Astrocyte (in vitro differentiated cells and primary cell): ENCODE results near the gene DERA. TPM values are rescaled to one million over a fixed set of nuclear protein-coding genes. Genes with fewer than 3 reads are reported as not detected.

ENCODE experiments used
- DNase-seq: peaks from one replicate; pipeline ENCODE4 v3.0.0-alpha.2; 2010; ENCODE audit warnings: low read depth
- FAIRE-seq: peaks from 2 replicates; lab custom pipeline; 2011; peaks lifted over from hg19 to GRCh38; lab: Jason Lieb, UNC
- H2AFZ ChIP-seq: 2 replicates; pipeline ENCODE4 v1.6.0; 2012; ENCODE audit warnings: low read depth, low read length, inconsistent platforms
- H3K27ac ChIP-seq: 2 replicates; pipeline ENCODE4 v1.5.1; 2011; ENCODE audit warnings: low read depth, low read length, inconsistent platforms
- H3K27me3 ChIP-seq: 2 replicates; pipeline ENCODE4 v1.6.0; 2011; ENCODE audit warnings: low read length, inconsistent platforms; ENCODE audit not compliant: insufficient read depth
- H3K36me3 ChIP-seq: 2 replicates; pipeline ENCODE4 v1.5.1; 2011; ENCODE audit warnings: low read length, inconsistent platforms; ENCODE audit not compliant: insufficient read depth
- H3K4me1 ChIP-seq: 2 replicates; pipeline ENCODE4 v1.5.1; 2011; ENCODE audit warnings: low read length, inconsistent platforms; ENCODE audit not compliant: insufficient read depth
- H3K4me2 ChIP-seq: 2 replicates; pipeline ENCODE4 v1.6.0; 2012; ENCODE audit warnings: low read length, inconsistent platforms
- H3K4me3 ChIP-seq: 2 replicates; pipeline ENCODE4 v1.5.1; 2011; ENCODE audit warnings: low read depth, mild to moderate bottlenecking, low read length, inconsistent platforms; ENCODE audit not compliant: insufficient read depth
- H3K79me2 ChIP-seq: 2 replicates; pipeline ENCODE4 v1.6.0; 2012; ENCODE audit warnings: mild to moderate bottlenecking, low read length, inconsistent platforms; ENCODE audit not compliant: insufficient read depth
- H3K9ac ChIP-seq: 2 replicates; pipeline ENCODE4 v1.6.0; 2012; ENCODE audit warnings: mild to moderate bottlenecking, low read length, inconsistent platforms
- H3K9me3 ChIP-seq: 2 replicates; pipeline ENCODE4 v1.5.1; 2012; ENCODE audit warnings: low read depth, mild to moderate bottlenecking, low read length, inconsistent platforms; ENCODE audit not compliant: insufficient read depth
- H4K20me1 ChIP-seq: 2 replicates; pipeline ENCODE4 v1.6.0; 2012; ENCODE audit warnings: low read length, inconsistent platforms; ENCODE audit not compliant: insufficient read depth
- H3K27ac Mint-ChIP-seq: one replicate; pipeline ENCODE4 v1.8.0; 2021; ENCODE audit warnings: mild to moderate bottlenecking, mixed read lengths; ENCODE audit not compliant: unreplicated experiment
- H3K27me3 Mint-ChIP-seq: one replicate; pipeline ENCODE4 v1.8.0; 2021; ENCODE audit warnings: low read depth, mixed read lengths; ENCODE audit not compliant: unreplicated experiment
- H3K36me3 Mint-ChIP-seq: one replicate; pipeline ENCODE4 v1.8.0; 2021; ENCODE audit warnings: low read depth, mixed read lengths; ENCODE audit not compliant: unreplicated experiment
- H3K4me1 Mint-ChIP-seq: one replicate; pipeline ENCODE4 v1.8.0; 2021; ENCODE audit warnings: low read depth, mixed read lengths; ENCODE audit not compliant: unreplicated experiment
- H3K4me3 Mint-ChIP-seq: one replicate; pipeline ENCODE4 v1.8.0; 2021; ENCODE audit warnings: mild to moderate bottlenecking, moderate library complexity, mixed read lengths; ENCODE audit not compliant: unreplicated experiment
- H3K9me3 Mint-ChIP-seq: one replicate; pipeline ENCODE4 v1.8.0; 2021; ENCODE audit warnings: mild to moderate bottlenecking, mixed read lengths; ENCODE audit not compliant: unreplicated experiment
- EZH2 ChIP-seq: IDR thresholded peaks from 2 replicates; pipeline ENCODE4 v1.6.1; 2012; ENCODE audit warnings: mild to moderate bottlenecking, low read length, inconsistent platforms; ENCODE audit not compliant: insufficient read depth
- total RNA-seq: library from RNA; stranded (reverse); gene quantifications from 2 replicates; pipeline ENCODE4 v1.2.1, GENCODE V29; 2021
- TF ChIP-seq, protein P1 (sequence below): IDR thresholded peaks from 2 replicates; pipeline ENCODE4 v1.5.1; 2011; ENCODE audit warnings: low read depth, mild to moderate bottlenecking, inconsistent platforms, low read length, moderate library complexity; ENCODE audit not compliant: insufficient read depth

Gene DERA
- total RNA-seq, 1 donor from 2014 or later, result 40.1 TPM

- Histone ChIP-seq H3K27me3 (no peaks in the 10 kb centered on the region), H3K27ac (peak overlapping the region; percentile 98), H3K4me3 (peak overlapping the region; percentile 95), H3K4me1 (peaks cover 25% of the 10 kb centered on the region), H3K4me2 (peak overlapping the region; percentile 94), H3K79me2 (peaks cover 64% of the 10 kb centered on the region), H4K20me1 (peaks cover 62% of the 10 kb centered on the region), H3K9me3 (no peaks in the 10 kb centered on the region), H2AFZ (no peak overlapping the region), H3K9ac (peak overlapping the region; percentile 100), H3K36me3 (peaks cover 17% of the 10 kb centered on the region)
- FAIRE-seq (no peak), DNase-seq (no peak)
- Mint-ChIP-seq H3K4me1 (peaks cover 32% of the 10 kb centered on the region), H3K9me3 (no peaks in the 10 kb centered on the region), H3K36me3 (peaks cover 7% of the 10 kb centered on the region), H3K27me3 (no peaks in the 10 kb centered on the region), H3K4me3 (peak overlapping the region; percentile 99), H3K27ac (peak overlapping the region; percentile 97)
- no peak for TF ChIP-seq EZH2
- TF ChIP-seq, protein P1, sequence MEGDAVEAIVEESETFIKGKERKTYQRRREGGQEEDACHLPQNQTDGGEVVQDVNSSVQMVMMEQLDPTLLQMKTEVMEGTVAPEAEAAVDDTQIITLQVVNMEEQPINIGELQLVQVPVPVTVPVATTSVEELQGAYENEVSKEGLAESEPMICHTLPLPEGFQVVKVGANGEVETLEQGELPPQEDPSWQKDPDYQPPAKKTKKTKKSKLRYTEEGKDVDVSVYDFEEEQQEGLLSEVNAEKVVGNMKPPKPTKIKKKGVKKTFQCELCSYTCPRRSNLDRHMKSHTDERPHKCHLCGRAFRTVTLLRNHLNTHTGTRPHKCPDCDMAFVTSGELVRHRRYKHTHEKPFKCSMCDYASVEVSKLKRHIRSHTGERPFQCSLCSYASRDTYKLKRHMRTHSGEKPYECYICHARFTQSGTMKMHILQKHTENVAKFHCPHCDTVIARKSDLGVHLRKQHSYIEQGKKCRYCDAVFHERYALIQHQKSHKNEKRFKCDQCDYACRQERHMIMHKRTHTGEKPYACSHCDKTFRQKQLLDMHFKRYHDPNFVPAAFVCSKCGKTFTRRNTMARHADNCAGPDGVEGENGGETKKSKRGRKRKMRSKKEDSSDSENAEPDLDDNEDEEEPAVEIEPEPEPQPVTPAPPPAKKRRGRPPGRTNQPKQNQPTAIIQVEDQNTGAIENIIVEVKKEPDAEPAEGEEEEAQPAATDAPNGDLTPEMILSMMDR, result no peak
Measured at GRCh38 chr12:15883536-15883935, 27.6 kb upstream of the DERA start.

DNA sequence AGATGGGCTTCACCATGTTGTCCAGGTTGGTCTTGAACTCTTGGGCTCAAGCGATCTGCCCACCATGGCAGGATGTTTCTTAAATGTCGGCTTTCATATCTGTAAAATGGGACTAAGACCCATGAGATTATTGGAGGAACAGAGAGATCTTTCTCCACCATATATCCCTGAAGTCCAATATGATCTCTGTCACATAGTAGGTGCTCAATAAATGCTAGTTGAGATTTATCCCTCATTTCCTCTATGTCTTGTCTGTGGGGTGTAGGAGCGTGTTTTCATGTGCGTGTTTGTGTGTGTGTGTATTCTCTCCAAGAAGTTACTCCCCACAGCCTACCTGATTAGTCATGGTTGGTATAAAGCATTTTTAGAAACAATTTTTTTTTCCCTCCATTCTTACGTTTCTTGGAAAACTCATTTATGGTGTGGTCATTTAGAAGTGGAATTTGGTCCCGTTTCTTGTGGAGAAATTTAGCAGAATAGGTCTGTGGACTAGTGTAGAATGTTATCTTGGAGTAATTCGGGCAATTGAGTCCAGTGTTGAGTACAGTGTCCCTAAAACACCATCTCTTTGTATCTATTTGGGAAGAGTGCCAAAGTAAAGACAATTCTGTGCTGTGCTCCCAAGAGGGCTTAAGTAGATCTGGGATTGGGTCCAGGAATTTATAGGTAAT, 24.6 kb upstream of the DERA start:
- TF ChIP-seq, protein P1, result no peak
- TF ChIP-seq EZH2, result no peak
- H3K36me3 Mint-ChIP-seq, result peaks cover 7% of the 10 kb centered on the region
- DNase-seq (peak; percentile 48), FAIRE-seq (no peak)
- Histone ChIP-seq H3K27me3 (no peaks in the 10 kb centered on the region), H2AFZ (no peak overlapping the region), H3K9me3 (no peaks in the 10 kb centered on the region), H3K9ac (no peak overlapping the region), H3K4me1 (peaks cover 25% of the 10 kb centered on the region), H4K20me1 (peaks cover 78% of the 10 kb centered on the region), H3K4me3 (peak overlapping the region; percentile 4), H3K36me3 (peaks cover 24% of the 10 kb centered on the region), H3K27ac (no peak overlapping the region), H3K79me2 (peaks cover 90% of the 10 kb centered on the region), H3K4me2 (peak overlapping the region; percentile 65)
- peak overlapping the region; percentile 70 for H3K4me3 Mint-ChIP-seq
- no peaks in the 10 kb centered on the region for H3K27me3 Mint-ChIP-seq
- peaks cover 26% of the 10 kb centered on the region for H3K4me1 Mint-ChIP-seq
- H3K27ac Mint-ChIP-seq, result peak overlapping the region; percentile 49
- H3K9me3 Mint-ChIP-seq, result no peaks in the 10 kb centered on the region
